Umbilical cord (tissue), 2 donors: ENCODE results near the gene EWSR1. TPM values are rescaled to one million over a fixed set of nuclear protein-coding genes. Genes with fewer than 3 reads are reported as not detected.
A peak's percentile ranks its signal among the peaks of the same experiment; 100 is the strongest.
"Not testable (repeated sequence)": the region's sequence is repeated elsewhere in the genome, so short reads cannot be mapped to it uniquely, and the experiment has no call there.

ENCODE experiments used
- DNase-seq: peaks from one replicate; pipeline ENCODE4 v3.0.0-alpha.2; 2015; ENCODE audit warnings: low spot score
- total RNA-seq: library from RNA; depleted of rRNA; stranded (reverse); fragments of >200 nt; gene quantifications from one replicate; pipeline ENCODE4 v1.2.3, GENCODE V29; 2014; ENCODE audit warnings: low replicate concordance; ENCODE audit not compliant: insufficient read depth

Gene EWSR1
- total RNA-seq, 1 donor from 2014 or later, result 125 TPM

GRCh38 chr22:29247891-29248290 lies 20.2 kb upstream of the EWSR1 start:
- not testable (repeated sequence) for DNase-seq

DNA sequence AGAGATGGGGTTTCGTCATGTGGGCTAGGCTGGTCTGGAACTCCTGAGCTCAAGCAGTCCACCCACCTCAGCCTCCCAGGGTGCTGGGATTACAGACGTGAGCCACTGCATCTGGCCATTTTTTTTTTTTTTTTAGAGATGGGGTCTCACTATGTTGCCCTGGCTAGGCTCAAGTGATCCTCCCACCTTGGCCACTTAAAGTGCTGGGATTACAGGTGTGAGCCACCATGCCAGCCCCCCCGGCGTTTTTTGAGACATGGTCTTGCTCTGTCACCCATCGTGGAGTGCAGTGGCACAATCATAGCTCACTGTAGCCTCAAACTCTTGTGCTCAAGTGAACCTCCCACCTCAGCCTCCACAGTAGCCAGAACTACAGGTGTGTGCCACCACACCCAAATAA lies 16.8 kb upstream of the EWSR1 start:
- DNase-seq, result no peak

- DNase-seq, result no peak
Observed at GRCh38 chr22:29251981-29252911, 15.8 kb upstream of the EWSR1 start.

GRCh38 chr22:29253561-29254285 lies 14.3 kb upstream of the EWSR1 start:
- no peak for DNase-seq

GRCh38 chr22:29254286-29254660 lies 13.8 kb upstream of the EWSR1 start:
- DNase-seq, result no peak

DNA sequence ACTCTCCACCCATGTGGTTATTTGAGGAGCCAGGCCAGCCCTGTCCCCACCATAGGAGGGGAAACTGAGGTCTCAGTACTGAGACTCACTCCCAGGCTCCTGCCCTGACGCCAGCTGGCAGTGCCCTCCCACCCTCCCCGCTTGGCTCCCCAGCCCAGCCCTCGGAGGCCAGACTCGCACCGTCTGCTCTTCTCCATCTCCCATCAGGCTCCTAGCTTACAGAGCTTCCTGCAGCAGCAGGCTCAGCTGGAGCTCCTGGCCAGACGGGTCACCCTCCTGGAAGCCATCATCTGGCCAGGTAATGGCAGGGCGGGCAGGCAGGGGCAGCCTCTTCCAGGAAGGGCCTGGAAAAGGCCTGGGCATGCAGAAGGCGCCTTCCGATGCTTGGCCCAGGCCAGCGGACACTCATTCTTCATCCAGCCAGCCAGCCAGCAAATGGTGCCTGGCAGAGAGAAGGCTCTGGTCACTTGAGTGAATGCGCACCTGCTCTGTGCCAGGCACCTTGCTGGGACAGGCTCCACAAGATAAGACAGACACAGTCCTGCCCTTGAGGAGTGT lies 12.9 kb upstream of the EWSR1 start:
- DNase-seq, result no peak

DNA sequence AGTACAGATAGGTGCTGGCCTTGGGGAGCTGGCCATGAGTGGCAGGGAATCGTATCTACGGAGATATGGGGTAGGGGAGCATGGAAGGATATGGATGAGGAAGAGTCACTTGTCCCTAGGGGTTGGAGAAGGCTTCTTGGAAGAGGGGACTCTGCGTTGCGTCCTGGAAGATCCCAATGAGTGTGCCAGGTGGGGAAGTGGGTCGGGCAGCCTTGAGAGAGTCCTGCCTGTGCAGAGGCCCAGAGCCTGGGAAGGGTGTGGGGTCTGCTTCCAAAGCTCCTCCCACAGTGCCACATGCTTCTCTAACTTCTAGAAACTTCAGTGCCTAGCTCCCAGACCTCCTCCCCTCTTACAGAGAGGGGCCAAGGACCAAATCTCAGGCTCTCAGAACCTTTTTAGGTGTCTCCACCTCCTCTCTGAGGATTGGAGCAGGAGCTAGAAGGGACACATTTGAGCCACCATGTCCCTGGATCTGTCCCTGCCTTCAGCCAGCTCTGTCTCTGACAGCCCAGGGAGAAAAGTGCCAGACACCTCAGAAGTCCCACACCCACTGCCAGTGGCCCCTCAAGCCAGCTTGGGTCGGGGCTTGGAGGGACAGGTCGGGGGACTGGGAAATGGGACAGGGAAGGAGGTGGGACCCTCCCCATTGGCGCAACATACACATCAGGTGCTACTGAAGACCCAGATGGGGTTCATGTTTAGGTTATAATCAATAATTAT lies 11.3 kb upstream of the EWSR1 start:
- no peak for DNase-seq

GRCh38 chr22:29257751-29258181 lies 10.3 kb upstream of the EWSR1 start:
- no peak for DNase-seq

DNA sequence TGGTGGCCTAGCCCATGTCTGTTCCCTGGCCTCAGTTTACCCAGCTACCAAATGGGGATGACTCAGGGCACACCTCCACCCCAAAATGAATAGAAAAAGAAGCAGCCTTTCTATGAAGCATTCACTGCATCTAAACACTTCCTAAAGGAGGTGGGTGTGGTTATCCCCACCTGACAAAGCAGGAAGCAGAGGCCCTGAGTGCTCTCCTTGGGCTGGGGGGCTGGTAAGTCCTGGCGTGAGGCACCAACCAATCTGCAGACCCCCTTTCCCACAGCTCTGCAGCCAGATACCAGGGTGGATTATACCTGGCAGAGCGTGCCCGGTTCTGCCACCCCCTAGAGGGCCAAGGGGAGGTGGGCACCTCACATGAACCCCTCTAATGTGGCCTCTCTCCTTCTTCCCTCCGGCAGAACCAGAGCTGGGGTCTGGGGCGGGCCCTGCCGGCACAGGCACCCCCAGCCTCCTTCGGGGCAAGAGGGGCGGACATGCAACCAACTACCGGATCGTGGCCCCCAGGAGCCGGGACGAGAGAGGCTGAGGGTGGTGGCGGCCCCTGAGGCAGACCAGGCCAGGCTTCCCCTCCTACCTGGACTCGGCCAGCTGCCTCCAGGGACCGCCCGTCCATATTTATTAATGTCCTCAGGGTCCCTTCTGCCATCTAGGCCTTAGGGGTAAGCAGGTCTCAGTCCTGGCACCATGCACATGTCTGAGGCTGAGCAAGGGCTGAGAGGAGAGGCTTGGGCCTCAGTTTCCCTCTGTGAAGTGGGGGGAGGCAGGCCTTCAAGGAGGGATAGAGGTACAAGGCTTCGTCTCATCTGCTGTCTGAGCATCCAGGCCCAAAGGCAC lies 9.4 kb upstream of the EWSR1 start:
- DNase-seq, result no peak

DNA sequence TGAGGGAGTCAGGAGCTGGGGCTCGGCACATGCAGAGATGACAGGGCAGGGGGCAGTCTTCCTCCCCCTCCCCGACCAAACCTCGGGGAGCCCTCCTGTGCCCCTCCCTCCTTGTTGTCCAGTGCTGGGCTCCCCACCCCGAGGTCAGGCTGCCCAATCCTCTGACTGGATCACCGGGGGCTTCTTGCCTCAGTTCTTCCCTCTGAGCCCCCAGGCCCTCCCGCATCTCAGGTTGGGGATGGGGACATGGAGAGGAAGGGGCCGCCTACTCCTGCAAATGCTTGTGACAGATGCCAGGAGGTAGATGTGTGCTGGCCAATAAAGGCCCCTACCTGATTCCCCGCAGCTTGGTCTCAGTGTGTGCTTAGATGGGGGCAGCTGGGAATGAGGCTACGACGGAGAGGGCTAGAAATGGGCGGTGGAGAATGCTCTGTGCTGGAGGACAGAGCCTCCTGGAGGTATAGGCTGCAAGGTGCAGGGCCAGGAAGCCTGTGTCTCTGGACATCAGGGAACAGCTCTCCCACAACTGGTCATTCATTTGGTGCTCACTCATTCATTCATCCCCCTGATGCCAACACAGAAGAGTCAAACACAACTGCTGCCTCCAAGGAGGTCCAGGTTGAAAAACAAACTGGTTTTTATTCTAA lies 8.7 kb upstream of the EWSR1 start:
- DNase-seq, result no peak

DNA sequence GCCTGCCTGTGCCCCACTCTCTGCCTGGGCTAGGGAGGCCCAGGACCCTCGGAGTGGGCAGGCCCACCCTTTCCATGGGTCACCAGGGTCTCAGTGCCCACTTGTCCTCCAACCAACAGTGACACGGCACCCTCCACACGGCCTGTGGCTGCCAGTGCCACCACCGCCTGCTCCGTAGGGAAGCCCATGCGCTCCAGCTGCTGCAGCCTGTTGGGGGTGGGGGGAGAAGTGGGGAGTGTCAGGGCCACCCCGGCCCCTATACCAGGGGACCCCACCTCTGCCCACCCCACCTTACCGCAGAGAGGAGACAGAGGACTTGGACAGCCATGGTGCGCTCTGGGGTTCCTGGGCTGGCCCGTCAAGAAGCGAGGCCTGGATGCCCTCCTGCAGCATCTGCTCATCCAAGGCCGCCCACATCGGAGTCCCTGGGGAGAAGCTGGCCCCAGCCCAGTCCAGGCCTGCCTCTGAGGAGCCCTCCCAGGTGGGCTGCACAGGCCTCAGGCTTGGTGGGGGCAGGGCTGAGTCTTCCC lies 8.0 kb upstream of the EWSR1 start:
- DNase-seq, result no peak

DNA sequence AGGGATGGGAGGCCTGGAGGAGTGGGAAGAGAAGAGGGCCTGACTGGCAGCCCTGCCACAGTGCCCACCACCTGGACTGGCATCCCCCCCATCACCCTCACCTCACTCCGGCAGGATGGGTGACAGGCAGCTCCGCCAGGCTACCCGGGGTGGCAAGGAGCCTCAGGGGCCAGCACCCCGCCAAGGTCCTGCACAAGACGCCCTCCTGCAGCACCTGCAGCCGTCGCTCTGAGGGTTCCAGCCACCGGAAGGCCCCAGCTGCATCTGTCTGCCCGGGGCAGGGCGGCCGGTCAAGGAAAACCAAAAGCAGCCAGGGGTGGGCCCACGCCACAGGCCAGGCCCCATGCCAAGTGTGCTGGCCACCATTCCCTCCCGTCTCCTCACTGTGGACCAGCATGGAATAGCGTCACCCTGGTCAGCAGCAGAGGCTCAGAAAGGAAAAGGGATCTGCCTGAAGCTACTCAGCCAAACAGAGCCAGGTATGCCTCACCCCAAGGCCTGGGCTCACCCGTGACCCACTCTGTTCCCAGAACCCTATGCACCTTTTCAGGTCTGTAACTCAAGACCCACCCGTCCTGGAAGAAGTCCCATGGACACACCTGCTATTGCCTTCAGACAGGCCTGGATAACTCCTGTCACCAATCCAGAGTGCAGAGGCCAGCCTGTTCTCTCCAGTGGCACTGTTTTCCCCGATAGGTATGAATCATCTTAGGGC lies 7.3 kb upstream of the EWSR1 start:
- no peak for DNase-seq

GRCh38 chr22:29263791-29264276 lies 4.2 kb upstream of the EWSR1 start:
- DNase-seq, result no peak

GRCh38 chr22:29265305-29265704 lies 2.8 kb upstream of the EWSR1 start:
- no peak for DNase-seq

DNA sequence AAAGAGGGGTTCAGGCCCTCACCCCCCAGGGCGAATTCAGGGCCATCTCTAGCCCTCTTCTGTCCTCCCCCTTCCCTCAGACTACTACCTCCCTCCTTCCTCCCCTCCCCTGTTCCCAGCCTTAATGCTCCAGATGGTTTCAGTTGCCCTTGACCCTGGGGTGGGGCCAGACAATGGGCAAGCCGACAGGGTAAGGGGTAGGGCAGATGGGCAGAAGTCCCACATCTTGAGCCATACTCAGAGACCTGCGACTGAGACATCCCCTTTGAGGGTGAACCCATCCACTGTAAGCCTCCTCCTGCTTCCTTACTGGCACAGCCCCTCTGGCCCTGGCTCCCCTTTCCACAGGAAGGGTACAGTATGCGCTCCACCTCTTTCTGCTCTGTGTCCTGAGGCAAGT lies 2.1 kb upstream of the EWSR1 start:
- DNase-seq, result no peak

GRCh38 chr22:29266564-29267461 lies 1.3 kb upstream of the EWSR1 start:
- no peak for DNase-seq

- DNase-seq, result peak; percentile 10
Observed at GRCh38 chr22:29267462-29267857, 608 bp upstream of the EWSR1 start.

DNA sequence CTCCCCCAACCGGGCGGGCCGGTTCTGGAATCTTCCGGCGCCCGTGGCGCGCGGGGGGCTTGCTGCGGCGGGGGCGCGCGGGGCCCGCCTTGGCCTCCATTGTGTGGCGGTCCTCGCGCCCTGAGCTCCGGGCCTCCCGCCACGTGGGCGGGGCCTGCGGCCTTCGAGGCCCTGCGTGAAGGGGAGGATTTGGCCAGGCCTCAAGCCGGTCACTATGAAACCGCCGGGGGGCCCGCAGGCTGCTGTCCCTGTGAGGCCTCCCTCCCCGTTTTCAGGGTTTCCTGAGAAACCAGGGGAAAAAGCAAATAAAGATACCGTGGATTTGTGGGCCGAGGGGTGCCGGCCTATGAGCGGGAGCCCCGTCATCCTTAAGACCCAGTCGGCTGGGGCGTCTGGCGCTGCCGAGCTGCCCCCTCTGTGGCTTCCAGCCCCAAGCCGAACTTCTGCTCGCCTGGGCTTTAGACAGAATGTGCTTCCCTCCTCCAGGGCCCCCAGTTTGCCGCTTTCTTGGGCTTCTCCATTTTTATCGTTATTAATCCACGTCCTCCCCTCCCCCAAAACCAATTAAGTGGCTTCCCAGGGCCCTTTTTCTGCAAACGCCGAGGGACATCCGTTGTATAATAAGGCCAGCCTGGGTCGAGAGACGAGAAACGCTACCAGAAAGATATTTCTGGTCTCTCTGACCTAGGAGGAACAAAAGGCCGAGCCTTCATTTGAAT lies 602 bp downstream of the EWSR1 start:
- DNase-seq, result peak; percentile 81
